Embryonic facial prominence (tissue), 1 donor: ENCODE measurements around the gene SLC38A9.

ENCODE experiments used
- DNase-seq: peaks from one replicate; pipeline ENCODE4 v3.0.0-alpha.2; 2016; ENCODE audit errors: extremely low spot score

SLC38A9 gene

GRCh38 chr5:55657443-55657842 is 54.7 kb downstream of the SLC38A9 start:
- no peak for DNase-seq

- no peak for DNase-seq
These were observed 61.7 kb downstream of the SLC38A9 start for GRCh38 chr5:55650386-55650785.

GRCh38 chr5:55649963-55650362 is 62.2 kb downstream of the SLC38A9 start:
- DNase-seq = no peak

GRCh38 chr5:55645304-55645703 is 66.8 kb downstream of the SLC38A9 start:
- no peak for DNase-seq

GRCh38 chr5:55638455-55638854 is 73.7 kb downstream of the SLC38A9 start:
- no peak for DNase-seq

- DNase-seq = no peak
These were observed 74.1 kb downstream of the SLC38A9 start for GRCh38 chr5:55638051-55638450.

- no peak for DNase-seq
These were observed 75.4 kb downstream of the SLC38A9 start for GRCh38 chr5:55636683-55637082.

GRCh38 chr5:55636177-55636576 is 75.9 kb downstream of the SLC38A9 start:
- no peak for DNase-seq

GRCh38 chr5:55634866-55635265 is 77.3 kb downstream of the SLC38A9 start:
- no peak for DNase-seq

- DNase-seq = no peak
These were observed 77.8 kb downstream of the SLC38A9 start for GRCh38 chr5:55634209-55634805.

- DNase-seq = no peak
These were observed 78.4 kb downstream of the SLC38A9 start for GRCh38 chr5:55633574-55634208.

- DNase-seq = no peak
These were observed 82.3 kb downstream of the SLC38A9 start for GRCh38 chr5:55629815-55630214.

- DNase-seq = no peak
These were observed 85.3 kb downstream of the SLC38A9 start for GRCh38 chr5:55626790-55627189.

GRCh38 chr5:55625913-55626312 is 86.2 kb downstream of the SLC38A9 start:
- DNase-seq = no peak

- DNase-seq = no peak
These were observed 86.6 kb downstream of the SLC38A9 start for GRCh38 chr5:55625589-55625909.

- no peak for DNase-seq
These were observed 87.1 kb downstream of the SLC38A9 start for GRCh38 chr5:55624841-55625588.

GRCh38 chr5:55623789-55624188 is 88.3 kb downstream of the SLC38A9 start:
- no peak for DNase-seq

- no peak for DNase-seq
These were observed 89.7 kb downstream of the SLC38A9 start for GRCh38 chr5:55622460-55622859.

- no peak for DNase-seq
These were observed 90.9 kb downstream of the SLC38A9 start for GRCh38 chr5:55621229-55621628.

- DNase-seq = no peak
These were observed 91.4 kb downstream of the SLC38A9 start for GRCh38 chr5:55620766-55621160.

- DNase-seq = no peak
These were observed 91.9 kb downstream of the SLC38A9 start for GRCh38 chr5:55620009-55620765.

GRCh38 chr5:55618318-55618717 is 93.8 kb downstream of the SLC38A9 start:
- no peak for DNase-seq
